GM18498 (cell line): Measurements from ENCODE around the gene GRIN3B.

Source experiments
- ATAC-seq: cut with Tn5 transposase; IDR thresholded peaks from one replicate; pipeline ENCODE4 v1.9.1; 2021; ENCODE audit warnings: mild to moderate bottlenecking, moderate library complexity; ENCODE audit not compliant: unreplicated experiment

GRIN3B gene

DNA sequence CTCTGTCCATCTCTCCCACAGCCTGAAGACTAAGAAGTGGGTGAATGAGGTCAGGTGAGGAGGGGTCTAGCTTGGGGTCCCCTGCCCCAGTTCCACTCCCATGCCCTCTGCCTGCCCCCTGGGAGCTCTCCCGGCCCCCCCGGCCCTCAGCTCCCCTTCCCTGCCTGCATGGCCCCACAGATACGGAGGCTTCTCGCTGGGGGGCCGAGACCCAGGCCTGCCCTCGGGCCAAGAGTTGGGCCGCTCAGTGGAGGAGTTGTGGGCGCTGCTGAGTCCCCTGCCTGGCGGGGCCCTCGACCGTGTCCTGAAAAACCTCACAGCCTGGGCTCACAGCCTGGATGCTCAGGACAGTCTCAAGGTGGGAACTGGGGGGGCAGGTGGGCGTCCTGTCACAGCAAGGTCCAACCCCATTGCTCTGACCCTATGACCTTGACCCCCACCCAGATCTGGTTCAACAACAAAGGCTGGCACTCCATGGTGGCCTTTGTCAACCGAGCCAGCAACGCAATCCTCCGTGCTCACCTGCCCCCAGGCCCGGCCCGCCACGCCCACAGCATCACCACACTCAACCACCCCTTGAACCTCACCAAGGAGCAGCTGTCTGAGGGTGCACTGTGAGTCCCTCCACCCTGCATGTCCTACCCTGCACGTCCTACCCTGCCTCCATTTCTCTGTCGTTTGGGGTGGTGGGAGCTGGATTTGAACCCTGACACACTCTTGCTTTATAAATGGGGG is 55.8 kb downstream of the GRIN3B start:
- no peak for ATAC-seq

- no peak for ATAC-seq
Observed at GRCh38 chr19:1057176-1057855, 57.1 kb downstream of the GRIN3B start.

DNA sequence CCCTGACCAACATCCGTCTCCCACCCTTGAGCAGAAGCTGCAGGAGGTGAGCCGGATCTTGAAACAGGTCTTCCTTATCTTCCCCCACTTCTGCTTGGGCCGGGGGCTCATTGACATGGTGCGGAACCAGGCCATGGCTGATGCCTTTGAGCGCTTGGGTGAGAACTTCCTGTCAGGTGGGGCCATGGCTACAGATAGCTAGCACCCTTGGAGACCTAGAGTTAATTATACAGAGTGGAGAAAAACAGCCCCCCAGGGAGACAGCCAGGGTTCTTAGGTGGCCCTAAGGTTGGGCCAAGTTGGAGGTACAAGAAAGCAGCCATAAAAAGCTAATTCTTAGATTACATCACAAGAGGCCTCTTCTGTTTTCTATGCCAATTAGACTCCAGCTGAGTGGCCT is 57.9 kb downstream of the GRIN3B start:
- ATAC-seq: no peak
